Activated CD4-positive, alpha-beta T cell treated with anti-CD3 and anti-CD28 coated beads for 24 hours (primary cell): ENCODE results near the gene MRM3.
"Not testable (repeated sequence)": the region's sequence is repeated elsewhere in the genome, so short reads cannot be mapped to it uniquely, and the experiment has no call there.

Experiments
- DNase-seq, 2 donors: peaks; one replicate each; pipeline ENCODE4 v3.0.0-alpha.2; 2020; ENCODE audit warnings: low read depth in 2 of 2

The MRM3 gene

DNA sequence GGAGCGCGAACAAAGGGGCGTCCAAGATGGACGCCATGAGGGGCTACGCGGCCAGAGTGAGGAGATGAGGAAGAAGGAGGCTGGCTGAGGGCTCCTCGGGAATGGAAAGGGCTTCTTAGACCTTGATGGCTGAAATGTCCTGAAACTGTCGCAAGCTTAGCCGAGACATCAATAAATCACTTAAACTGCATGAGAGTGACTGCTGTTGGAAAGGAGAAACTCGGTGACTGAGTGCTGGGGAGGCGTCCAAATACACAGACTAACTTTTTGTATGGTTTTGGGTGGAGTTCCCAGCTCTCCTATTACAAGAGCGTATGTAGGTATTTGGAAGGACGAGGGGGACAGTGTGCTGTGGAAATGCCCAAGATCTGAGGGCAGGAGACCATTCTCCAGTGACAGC, 28.7 kb upstream of the MRM3 start:
- no peak for DNase-seq

DNA sequence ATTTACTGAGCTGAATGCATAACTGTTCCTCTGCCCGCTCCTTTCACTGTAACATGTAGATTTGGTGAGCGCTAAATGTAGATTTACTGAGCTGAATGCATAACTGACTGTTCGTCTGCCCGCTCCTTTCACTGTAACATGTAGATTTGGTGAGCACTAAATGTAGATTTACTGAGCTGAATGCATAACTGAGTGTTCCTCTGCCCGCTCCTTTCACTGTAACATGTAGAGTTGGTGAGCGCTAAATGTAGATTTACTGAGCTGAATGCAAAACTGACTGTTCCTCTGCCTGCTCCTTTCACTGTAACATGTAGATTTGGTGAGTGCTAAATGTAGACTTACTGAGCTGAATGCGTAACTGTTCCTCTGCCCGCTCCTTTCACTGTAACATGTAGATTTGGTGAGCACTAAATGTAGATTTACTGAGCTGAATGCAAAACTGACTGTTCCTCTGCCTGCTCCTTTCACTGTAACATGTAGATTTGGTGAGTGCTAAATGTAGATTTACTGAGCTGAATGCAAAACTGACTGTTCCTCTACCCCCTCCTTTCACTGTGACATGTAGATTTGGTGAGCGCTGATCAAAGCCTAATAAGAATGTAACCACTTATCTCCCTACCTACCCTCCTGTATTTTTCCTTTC, 26.7 kb upstream of the MRM3 start:
- not testable (repeated sequence) for DNase-seq

DNA sequence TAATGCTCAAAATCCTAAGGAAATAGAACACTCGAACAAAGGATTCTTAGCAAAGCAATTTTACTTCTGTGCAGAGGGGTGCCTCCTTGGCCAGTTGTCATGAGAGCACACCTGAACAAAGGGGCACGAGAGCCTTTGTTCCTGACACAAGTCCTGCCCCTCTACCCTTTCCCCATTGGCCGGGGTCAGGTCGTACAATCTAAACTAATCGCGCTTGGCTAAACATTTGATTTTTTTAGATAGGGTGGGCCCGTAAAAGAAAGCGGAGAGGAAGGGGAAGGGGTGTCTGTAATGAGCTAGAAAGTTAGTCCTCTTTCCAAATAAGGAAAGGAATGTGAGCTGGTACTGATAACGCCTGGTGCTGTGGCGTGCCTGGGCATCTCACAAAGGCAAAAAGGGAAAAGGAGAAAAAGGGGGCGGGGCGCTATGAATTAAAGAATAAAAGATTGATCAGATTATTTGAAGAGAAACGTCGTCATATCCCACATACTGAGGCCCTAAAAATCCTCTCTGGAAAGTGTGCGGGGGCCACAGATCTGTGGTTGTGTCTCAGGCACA, 26.1 kb upstream of the MRM3 start:
- not testable (repeated sequence) for DNase-seq

DNA sequence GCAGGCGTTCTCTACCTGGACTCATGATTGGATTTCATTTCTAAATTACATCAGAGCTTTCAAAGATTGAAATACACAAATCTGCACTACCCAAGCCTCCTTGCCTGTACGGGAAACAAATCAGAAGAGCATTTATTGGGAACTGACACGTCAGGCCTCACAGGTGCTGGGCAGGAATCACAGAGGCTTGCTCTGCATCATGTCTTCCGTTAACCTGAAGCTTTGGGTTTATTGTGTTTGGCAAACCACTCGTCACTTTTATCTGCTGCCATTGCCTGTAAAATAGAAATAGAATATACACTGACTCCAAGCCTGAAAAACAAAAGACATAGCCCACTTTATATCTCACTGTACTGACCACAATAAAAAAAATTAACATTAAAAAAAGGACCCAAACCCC, 22.2 kb upstream of the MRM3 start:
- no peak for DNase-seq

DNA sequence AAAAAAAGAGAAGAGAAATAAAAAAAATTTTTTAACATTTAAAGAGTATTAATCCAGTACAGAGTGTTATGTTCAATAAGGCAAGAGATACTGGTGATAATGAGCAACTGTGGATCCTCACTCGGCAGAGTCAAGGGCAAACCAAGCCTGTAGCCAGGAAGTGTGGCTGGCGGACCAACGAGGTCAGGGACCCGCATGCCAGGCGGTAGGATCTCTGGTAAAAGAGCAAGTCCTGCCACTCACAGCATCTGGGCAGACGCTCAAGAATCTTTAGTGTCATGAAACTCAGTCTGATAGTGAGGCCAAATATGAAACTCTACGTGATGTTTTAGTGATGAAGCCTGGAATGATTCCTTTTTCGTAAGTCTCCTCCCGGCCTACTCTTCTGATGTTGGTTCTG, 21.8 kb upstream of the MRM3 start:
- no peak for DNase-seq

DNA sequence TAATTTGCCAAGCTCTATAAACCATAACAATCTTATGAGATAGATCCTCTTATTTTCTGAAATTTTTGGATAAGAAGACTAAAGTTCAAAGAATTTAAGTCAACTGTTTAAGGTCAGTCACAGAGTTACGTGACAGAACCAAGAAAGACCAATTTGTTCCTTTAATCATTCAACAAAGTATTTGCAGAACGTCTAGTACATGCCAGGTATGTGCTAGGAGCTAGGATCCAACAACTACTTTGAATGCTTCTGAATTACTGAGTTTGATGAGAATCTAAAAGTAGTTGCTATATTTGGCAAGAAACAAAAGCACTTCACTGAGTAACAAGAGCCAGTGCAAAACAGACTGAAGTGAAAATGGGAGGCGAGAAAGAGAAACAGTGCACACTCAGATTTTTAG, 15.1 kb upstream of the MRM3 start:
- DNase-seq: no peak

DNA sequence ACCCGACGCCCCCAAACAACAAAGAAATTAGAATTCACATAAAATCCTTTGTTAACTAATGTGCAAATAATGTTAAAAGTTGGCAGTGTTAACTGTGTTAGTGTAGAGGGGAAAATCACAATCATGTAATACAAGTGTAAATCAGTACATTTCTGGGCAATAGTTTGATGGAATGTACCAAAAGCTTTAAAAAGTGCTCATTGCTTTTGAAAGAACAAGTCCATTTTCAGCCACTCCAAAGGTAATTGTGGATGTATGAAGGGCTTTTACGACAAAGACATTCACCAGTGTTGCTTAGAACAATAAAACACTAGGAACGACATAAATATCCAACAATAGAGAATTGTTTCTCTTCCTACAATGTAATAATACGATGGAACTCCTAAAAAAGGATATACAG, 9.1 kb upstream of the MRM3 start:
- no peak for DNase-seq

DNA sequence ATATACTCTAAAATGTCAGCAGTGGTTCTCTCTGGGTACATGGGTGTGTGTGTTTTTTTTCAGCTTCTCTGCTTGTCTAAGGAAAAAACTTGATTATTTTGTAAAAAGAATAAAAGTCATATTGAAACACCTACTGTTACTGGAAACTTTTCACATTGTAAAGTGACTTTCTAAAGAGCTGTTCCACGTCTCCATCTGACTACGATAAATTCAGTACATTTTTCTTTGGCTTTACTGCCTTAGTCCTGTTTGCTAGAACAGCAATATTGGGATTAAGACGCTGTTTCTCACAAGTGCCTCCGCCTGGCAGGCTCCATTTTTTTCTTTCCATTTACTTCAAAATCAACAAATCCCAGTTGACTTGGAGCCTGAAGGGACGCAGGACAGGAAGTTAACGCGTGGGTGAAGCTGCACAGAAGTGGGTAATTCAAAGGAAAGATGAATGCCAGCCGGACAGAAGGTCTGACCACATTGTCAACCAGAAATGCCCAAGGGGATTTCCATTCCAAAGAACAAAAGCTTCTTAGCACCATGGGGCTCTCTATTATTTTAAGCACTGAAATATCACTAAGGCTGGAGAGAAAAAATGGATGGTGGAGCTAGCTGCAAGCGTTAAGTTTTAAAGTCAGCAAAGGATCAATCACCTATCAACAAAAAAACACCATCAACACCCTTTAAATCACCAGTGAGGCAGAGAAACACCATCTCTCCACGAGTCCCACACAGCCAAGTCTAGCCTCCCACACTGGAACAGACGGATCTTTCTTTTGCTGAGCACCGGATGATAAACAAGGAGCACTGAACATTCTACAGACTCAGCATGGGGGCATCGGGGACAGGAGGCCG, 8.5 kb upstream of the MRM3 start:
- DNase-seq: no peak

DNA sequence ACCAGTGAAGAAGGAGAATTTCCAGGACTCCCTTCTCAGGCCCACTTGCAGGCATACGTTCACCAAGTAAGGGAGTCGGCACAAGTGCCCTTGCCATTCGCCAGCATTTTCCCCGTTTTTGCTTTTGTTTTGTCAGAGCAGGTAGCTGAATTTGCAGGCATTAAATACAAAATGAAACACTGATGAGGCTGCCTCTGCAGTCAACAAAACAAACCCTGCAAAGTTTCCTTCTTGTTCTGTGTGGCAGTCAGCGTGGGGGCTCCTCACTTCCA, 7.9 kb upstream of the MRM3 start:
- DNase-seq: no peak

DNA sequence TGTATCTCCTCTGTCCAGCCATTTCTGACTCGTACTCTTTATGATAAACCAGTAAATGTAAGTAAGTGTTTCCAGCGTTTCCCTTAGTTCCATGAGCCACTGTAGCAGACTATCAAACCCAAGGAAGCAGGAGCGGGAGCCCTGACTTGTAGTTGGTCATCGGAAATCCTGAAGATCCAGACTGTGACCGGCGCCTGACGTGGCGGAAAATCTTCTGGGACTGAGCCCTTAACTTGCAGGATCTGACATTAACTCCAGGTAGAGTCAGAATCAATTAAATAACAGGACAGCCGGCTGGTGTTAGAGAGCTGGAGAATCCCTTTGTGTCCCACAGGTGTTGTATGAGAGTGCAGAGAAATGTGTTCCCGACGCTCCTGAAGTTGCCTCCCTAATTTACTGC, 4.1 kb upstream of the MRM3 start:
- DNase-seq: no peak

DNA sequence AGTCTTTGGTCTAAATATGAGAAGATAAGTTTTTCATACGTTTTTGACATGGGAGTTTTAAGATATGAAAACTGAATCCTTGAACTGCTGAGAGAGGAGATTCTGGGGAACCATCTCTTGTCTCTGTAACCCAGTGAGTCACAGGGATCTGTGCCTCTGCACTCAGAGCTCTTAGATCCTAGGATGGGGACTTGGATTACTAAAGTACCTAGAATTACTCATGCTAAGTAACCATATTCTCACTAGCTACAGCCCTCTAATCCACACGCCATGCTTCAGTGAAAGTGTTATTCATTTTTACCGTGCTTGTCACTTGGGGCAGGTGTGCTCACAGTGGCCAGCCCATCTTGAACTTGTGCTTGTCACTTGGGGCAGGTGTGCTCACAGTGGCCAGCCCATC, 2.0 kb downstream of the MRM3 start:
- DNase-seq: no peak

DNA sequence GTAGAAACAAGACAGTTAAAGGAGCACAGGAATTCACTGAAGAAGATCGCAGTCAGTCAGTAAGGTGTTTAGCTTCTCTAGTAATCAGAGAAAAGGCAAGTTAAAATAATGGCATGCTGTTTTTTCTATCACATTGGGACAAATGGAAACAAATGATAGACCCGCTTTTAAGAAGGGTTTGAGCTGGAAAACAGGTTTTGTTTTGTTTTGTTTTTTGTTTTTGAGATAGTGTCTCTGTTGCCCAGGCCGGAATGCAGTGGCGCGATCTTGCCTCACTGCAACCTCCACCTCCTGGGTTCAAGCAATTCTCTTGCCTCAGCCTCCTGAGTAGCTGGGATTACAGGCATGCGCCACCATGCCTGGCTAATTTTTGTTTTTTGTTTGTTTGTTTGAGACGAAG, 3.7 kb downstream of the MRM3 start:
- DNase-seq: not testable (repeated sequence)

DNA sequence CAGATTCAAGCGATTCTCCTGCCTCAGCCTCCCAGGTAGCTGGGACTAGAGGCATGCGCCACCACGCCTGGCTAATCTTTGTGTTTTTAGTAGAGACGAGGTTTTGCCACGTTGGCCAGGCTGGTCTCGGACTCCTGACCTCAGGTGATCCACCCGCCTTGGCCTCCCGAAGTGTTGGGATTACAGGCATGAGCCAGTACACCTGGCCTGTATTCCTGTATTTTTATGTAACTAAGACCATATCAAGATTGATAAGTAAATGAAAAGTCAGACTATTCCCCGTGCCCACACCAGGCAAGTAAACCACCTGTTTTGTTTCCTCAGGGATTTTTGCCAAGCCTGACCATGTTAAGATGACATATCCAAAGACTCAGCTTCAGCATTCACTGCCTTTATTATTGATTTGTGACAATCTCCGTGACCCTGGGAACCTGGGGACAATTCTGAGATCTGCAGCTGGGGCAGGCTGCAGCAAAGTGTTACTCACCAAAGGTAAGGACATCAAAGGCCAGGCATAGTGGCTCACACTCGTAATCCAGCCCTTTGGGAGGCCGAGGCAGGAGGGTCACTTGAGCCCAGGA, 5.6 kb downstream of the MRM3 start:
- DNase-seq: no peak

DNA sequence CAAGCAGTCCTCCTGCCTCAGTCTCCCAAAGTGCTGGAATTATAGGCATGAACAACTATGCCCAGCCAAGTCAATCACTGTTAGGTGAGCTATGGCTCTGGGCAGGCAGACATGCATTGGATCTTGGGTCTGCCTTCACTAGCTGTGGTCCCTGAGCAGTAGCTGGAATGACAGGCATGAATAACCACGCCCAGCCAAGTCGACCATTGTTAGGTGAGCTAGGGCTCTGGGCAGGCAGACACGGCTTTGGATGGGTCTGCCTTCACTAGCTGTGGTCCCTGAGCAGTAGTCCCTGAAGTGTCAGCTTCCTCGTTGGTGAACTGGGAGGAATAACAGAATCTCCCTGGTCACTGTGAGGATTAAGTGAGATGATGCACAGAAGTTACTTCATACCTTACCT, 6.4 kb downstream of the MRM3 start:
- no peak for DNase-seq

DNA sequence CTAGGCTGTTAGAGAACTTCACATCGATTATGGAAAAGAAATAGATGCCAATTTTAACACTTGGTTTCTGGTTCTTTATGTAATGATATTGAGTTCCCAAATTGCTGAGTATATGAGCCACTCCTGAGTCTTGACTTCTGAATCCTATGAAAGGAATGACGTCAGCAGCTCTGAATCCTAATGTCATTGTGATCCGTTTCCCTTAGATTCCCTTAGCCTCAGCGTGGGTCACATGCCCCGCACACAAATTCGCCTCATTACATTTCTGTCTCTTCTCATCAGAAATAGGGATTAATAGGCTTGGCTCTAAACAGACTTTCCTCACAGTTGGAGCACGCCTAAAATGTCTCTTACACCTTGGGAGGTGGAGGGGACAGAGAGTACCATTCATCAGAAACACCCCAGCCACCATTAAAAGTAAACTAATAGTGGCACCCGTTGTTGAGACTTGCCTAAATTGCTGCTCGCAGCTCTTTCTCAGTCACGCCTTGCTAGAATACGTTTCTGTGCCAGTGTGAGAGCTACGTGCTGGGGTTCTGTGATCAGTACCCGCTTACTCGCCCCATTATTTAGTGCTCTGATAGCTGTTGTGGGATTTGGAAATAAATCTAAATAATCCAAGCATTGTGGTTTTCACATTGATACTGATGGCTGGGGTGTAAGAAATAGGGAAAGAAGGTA, 7.1 kb downstream of the MRM3 start:
- DNase-seq: no peak

DNA sequence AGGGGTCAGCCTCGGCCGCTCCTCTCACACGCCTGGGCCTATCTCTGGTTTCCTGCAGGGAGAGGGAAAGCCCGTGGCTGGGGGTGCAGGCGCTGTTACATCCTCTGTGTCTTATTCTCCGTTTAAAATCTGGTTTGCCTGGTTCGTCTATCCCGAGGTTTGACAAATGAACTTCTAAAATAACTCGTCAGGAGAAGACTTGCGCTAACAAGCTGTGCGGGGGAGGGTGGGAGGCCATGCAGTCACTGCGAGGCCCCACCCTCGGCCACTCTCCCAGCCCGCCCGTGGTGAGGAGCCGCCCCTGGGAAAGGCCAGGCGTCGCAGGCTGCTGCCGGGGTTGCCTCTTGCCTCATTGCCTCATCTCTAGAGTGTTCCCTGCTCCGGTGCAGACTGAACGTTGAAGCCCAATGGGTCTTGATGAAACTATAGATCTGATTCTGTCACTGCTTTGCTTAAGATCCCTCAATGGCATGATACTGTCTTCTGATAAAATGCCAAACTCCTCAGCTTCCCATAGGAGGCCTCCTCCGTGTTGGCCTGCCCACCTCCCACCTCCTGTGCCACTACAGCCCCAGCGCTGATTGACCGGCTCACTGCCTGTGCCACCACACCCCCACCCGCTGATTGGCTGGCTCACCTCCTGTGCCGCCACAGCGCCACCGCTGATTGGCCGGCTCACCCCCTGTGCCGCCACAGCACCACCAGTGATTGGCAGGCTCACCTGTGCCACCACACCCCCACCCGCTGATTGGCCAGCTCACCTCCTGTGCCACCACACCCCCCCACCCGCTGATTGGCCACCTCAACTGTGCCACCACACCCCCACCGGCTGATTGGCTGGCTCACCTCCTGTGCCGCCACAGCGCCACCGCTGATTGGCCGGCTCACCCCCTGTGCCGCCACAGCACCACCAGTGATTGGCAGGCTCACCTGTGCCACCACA, 8.0 kb downstream of the MRM3 start:
- not testable (repeated sequence) for DNase-seq

DNA sequence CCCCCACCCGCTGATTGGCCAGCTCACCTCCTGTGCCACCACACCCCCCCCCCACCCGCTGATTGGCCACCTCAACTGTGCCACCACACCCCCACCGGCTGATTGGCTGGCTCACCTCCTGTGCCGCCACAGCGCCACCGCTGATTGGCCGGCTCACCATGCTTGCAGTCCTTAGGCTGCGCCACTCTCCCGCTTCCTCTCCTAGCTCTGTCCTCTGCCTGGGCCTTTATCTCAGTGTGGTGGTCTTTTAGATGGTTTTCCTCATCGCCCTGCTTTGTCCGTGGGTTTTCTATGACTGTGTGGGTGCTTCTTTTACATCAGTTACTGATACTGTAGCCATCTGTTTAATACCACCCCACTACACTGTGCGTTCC, 8.7 kb downstream of the MRM3 start:
- not testable (repeated sequence) for DNase-seq

DNA sequence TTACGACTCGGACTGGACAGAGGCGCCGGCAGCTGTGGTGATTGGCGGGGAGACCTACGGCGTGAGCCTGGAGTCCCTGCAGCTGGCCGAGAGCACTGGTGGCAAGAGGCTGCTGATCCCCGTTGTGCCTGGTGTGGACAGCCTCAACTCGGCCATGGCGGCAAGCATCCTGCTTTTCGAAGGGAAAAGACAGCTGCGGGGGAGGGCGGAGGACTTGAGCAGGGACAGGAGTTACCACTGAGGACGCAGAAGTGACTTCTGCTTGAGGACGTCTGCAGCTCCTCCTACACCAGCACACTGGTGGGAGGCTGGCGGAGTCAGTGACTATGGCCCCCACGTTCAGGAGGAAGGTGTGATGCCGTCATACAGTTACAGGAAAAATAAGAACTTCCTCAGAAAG, 9.7 kb downstream of the MRM3 start:
- DNase-seq: no peak

DNA sequence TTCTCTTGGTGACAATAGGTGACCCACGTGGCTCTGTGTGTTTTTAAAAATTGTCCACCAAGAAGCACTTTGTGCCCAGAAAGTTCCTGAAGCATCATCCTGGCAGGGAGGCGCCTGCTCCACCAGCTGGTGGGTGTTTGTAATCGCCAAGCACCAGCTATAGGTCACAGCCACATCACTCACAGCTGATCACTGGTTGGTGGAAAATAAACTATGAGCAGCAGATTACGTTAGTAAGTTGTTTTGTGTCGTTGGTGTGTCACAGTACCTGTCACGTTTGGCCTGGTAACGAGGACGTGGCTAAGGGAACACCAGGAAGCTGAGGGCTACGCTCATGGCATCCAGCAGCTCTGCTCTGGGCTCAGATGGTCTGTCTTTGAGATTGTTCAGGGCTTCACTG, 10.1 kb downstream of the MRM3 start:
- DNase-seq: no peak

DNA sequence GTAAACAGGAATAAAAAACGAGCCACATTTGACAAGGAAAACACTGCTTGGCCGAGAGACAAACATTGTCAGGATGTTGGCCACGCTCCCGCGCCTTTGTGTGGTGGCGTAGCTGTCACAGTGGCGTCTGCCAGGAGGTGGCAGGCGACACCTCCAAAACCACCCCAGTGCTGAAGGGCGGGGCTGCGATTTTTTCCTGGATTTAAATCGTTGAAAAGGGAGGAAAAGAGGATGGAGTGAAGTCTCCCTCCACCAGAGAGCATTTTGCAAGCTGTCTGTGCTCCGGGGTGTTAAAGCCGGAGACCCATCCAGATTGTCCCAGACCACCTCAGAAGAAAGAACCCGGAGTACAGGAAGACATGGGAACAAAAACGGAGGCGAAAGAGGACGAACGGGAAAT, 12.7 kb downstream of the MRM3 start:
- peak; percentile 25 for DNase-seq

DNA sequence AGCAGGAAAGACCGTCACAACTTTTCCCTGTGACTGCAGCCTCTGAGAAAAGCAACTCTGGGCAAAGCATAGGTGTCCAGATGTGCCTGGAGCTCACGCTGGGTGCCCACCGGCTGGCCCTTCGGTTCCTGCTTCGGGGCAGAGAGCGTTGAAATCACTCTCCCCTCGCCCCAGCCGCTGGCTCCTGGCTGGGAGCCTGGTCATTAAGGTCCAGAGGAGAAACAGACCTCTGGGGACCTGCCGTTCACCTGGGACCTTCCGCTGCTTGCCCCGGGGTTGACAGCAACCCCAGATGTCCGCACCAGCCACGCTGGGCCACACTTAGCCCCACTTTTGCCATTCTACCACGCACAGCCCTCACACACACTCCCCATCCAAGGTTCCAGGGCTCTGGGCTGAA, 13.1 kb downstream of the MRM3 start:
- no peak for DNase-seq

DNA sequence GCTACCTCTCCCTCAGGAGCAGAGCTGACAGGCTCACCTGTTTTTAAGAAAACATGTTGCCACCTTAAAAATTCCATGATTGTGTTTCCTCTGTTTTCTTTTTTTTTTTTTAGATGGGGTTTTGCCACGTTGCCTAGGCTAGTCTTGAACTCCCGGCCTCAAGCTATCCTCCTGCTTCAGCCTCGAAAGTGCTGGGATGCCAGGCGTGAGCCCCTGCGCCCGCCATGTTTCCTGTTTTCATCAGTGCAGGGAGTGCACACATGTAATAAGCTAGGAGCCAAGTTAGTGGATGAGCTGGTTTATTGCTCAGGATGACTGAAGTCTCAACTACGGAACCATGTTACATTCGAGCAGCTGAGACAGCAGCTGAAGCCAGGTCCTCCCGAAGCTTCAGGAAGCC, 13.6 kb downstream of the MRM3 start:
- DNase-seq: no peak
